GM18519 (cell line): ENCODE measurements around the gene SLC25A10.
A peak's percentile ranks its signal among the peaks of the same experiment; 100 is the strongest.
"Not testable (repeated sequence)": the region's sequence is repeated elsewhere in the genome, so short reads cannot be mapped to it uniquely, and the experiment has no call there.

Source experiments
- ATAC-seq: cut with Tn5 transposase; IDR thresholded peaks from one replicate; pipeline ENCODE4 v1.9.1; 2021; ENCODE audit warnings: mild to moderate bottlenecking, moderate library complexity; ENCODE audit not compliant: unreplicated experiment, low FRiP score

SLC25A10 gene, protein sequence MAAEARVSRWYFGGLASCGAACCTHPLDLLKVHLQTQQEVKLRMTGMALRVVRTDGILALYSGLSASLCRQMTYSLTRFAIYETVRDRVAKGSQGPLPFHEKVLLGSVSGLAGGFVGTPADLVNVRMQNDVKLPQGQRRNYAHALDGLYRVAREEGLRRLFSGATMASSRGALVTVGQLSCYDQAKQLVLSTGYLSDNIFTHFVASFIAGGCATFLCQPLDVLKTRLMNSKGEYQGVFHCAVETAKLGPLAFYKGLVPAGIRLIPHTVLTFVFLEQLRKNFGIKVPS

DNA sequence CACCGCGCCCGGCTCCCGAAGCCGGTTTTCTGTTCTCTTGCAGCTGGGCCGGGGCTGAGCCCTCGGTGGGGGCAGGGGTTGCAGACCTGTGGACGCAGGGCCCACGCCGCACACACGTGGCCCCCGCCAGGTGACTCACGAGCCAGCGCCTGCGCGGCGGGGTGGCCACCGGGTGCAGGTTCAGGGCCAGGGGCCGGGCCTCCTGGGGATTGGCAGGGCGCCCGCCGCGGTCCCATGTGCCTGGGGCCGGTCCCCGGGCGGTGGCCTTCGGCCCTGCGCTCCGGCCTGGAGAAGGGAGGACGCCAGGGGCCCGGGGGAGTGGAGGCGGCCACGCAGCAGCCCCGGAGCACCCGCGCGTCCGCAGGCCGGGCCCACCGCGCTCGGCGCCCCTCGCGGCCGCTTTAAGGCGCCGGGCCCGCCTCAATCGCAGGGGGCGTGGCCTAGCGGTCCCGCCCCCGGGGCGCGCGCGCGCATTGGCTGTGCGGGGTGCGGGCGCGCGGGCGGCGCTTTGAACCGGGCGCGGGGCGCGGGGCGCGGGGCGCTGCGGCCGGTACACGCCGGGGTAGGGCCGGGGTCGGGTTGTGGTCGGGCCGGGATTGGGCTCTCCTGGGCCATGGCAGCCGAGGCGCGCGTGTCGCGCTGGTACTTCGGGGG lies at the start of gene SLC25A10:
Gene SLC25A10 (plus strand): TSS at position 471 of the 654 bp plus-strand sequence. CDS start 143 bp downstream, at position 614.
- no peak for ATAC-seq

DNA sequence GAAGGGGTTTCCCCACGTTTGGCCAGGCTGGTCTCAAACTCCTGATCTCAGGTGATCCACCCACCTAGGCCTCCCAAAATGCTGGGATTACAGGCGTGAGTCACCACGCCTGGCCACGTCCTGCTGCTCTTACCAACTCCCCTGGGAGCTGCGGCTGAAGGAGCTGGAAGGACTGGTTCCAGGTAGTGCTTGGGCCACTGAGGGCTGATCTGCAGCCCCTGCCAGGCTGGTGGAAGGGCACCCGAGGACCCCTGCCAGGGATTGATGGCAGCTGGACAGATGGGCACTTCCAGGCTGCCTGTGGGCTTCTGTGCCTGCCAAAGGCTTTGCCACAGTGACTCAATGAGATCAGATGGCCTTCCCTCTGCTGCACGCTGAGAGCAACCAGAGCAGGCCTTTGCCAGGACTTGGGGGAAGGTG lies 48.0 kb upstream of the SLC25A10 start:
- ATAC-seq: no peak

GRCh38 chr17:81665205-81666091 lies 46.6 kb upstream of the SLC25A10 start:
- ATAC-seq: no peak

- no peak for ATAC-seq
Observed at GRCh38 chr17:81666092-81666341, 46.1 kb upstream of the SLC25A10 start.

DNA sequence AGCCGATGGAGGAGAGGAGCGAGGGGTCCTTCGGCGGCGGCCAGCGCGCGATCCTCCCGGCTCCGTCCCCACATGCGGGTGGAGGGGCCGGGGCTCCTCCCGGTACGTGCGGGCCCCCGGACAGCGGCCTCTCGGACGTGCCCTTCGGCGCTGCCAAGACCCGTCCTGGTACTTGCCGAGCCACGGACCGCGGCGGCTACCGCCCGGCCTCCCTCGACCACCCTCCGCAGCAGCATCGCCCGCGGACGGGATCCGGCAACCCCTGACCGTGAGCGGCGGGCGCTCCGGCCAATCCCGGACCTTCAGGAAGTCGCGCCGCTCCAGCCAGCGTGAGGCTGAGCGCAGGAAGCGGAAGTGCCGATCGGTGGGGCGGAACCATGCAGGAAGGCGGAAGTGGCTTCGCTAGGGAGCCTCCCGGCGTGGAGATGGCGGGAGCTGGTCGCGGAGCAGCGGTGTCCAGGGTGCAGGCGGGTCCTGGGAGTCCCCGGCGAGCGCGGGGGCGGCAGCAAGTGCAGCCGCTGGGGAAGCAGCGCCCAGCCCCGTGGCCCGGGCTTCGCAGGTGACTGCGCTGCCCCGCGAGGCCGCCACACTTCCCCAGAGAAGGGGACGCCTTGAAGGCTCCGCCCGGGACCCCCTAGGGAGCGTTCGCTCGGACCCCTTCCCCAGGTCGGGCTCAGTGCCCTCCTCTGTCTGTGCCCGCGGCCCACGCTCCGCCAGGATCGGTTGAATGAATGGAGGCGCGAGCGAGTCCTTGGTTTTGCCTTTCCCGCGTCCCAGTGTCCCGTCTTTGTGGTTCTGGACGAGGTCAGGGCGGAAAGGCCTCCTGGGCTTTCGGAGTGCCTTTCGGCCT lies 45.5 kb upstream of the SLC25A10 start, which contains the start of the genes CCDC137 and OXLD1:
Gene CCDC137 (plus strand): TSS at position 396 of the 850 bp plus-strand sequence. CDS start 30 bp downstream, at position 426.
Gene OXLD1 (minus strand): TSS at position 264 of the 850 bp plus-strand sequence. CDS start 28 bp downstream, at position 236.
- peak; percentile 87 for ATAC-seq

GRCh38 chr17:81667754-81668153 lies 44.3 kb upstream of the SLC25A10 start:
- no peak for ATAC-seq

- ATAC-seq: no peak
Observed at GRCh38 chr17:81672504-81672903, 39.6 kb upstream of the SLC25A10 start.

- ATAC-seq: no peak
Observed at GRCh38 chr17:81672954-81673353, 39.1 kb upstream of the SLC25A10 start.

DNA sequence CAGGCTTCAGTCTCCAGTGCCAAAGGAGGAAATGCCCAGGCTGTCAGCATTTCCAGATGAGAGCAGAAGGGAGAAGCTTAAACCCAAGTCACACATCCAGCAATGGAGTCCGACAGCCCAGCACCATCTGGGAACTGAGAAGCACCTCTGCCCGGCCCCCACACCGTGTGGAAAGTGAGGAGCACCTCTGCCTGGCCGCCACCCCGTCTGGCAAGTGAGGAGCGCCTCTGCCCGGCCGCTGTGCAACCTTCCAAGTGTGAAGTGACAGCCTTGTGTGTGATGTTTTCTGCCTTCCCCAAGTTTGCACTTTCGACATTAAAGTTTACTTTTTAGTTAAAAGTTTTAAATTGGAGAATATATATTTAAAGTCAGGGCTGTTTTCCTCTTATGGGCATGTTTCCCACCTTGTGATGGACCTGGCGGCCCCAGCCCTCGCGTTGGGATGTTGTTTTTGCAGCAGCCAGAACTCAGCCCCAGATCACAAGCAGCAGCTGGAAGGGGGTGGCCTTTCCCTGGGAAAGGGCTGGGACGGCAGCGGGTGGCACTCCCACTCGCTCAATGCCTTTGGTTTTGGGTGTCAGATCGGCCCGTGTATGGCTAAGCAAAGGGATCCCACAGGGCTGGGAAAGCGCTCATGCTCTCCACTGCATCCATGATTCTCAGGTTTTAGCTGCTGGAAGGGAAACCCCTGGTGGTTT lies 38.4 kb upstream of the SLC25A10 start:
- ATAC-seq: no peak

DNA sequence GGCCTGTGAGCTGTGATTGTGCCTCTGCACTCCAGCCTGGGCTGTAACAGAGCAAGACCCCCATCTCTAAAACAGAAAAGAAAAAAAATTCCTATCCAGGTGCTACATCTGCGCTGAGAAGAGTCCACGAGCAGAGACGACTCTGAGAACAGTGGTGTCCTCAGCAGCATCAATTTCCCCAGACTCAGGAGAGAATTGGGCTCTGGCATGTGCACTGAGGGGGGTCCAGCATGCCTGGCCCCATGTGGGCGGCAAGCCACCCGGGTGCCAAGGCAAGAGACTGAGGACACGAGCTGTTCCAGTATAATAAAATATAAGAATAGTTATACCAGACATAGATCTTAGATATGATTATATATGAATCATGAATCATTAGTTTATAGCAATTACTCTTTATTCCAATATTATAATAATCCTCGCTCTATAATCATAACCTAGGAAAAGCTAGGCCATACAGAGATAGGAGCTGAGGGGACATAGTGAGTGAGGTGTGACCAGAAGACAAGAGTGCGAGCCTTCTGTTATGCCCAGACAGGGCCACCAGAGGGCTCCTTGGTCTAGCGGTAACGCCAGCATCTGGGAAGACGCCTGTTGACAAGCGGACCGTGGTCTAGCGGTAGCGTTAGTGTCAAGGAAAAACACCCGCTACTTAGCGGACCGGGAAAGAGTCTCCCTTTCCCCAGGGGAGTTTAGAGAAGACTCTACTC lies 36.4 kb upstream of the SLC25A10 start:
- not testable (repeated sequence) for ATAC-seq

DNA sequence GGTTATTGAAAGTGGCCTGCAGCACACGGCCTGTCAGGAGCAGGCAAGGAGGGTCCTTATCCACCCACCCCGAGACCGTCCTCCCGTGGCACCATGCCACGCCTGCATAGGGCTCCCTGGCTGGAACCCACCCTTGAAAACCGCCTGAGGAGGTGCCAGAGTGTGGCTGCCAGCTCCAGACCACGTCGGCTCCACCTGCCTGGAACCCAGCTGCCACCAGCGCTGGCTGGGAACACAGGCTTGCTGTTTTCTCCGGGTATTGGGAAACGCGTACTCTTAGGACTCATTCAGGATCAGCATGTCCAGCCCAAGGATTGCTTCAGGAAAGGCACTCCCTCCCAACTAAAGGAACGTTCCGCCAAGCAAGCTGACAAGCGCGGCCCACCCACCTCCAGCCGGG lies 35.2 kb upstream of the SLC25A10 start:
- ATAC-seq: no peak

GRCh38 chr17:81680150-81680549 lies 31.9 kb upstream of the SLC25A10 start:
- no peak for ATAC-seq

- ATAC-seq: no peak
Observed at GRCh38 chr17:81681672-81682071, 30.4 kb upstream of the SLC25A10 start.

GRCh38 chr17:81682565-81683207 lies 29.4 kb upstream of the SLC25A10 start:
- ATAC-seq: no peak

DNA sequence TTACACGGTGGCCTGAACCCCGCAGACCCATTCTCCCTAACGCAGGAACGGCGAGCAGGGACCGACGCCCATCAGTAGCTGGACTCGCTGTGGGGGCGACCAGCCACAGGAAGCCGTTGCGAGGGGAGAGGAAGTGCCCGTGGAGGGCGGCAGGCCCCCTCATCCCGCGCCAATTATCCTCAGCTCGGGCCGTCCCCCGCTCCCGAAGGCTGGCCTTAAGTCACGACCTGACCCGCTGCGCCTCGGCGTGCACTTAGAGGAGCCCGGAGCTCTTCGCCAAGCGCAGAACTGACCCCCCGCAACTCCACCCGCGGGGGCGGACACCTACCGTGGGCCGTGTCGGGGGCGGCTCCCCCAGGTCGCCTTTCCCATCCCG lies 28.9 kb upstream of the SLC25A10 start:
- no peak for ATAC-seq

DNA sequence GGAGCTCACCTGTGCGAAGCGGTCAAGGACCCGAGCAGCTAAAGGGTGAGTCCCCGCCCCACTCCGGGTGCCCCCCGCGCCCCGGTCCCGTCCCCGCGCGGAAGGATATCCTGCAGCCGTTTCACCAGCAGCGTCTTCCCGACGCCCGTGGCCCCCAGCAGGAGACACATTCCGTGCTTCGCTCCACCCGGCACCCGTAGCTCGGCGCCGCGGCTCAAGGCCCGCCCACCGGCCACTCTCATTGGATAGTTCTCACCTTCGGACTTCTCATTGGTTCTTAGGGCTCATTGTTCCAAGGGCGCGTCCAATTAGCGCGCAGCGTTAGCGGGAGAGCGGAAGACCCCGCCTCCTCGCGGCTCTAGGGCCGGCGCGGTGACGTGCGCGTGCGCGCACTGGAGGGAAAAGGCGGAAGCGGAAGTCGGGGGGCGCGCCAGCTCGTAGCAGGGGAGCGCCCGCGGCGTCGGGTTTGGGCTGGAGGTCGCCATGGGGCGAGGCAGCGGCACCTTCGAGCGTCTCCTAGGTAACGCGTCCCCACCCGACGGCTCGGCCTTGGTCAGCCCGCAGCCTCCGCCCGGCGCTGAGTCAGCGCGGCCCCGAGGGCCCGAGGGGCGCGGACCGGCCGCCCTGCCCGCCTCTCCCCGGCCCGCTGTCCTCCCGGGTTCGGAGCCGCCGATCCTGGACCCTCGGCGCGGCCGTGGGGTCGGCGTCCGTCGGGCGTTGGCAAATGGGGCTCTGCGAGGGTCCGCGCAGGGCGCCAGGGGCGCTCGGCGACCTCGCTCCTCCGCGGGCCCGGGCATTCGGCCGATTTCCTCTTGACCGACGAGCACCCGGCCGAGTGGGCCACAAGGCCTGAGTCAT lies 28.3 kb upstream of the SLC25A10 start, which contains the start of the genes ARL16 and HGS:
Gene ARL16 (minus strand): TSS at position 214 of the 858 bp plus-strand sequence. CDS start 44 bp downstream, at position 170.
Gene HGS (plus strand): TSS at position 428 of the 858 bp plus-strand sequence. CDS start 56 bp downstream, at position 484.
- peak; percentile 89 for ATAC-seq

DNA sequence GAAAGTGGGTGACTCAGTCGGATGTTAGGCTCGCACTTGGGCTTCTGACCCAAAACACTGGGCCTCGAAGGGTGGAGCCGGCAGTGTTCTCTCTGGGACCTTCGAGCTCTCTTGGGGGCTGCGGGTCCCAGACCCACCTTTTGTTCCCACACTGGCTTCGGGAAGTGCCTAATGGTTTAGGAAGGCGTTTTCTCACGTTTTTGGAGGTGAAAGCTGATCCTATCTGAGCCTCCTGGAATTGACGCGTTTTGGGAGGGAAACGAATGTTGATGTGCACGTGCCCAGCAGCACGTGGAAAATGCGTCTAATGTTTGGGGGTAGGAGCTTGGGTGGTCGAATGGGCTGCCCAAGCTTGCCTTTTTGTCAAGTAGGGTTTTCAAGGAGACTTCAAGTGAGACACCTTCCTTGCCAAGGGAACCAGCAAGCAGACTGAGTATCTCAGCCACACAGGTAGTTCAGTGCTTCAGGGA lies 27.6 kb upstream of the SLC25A10 start:
- no peak for ATAC-seq
